DOHH2 (cell line): Measurements from ENCODE around the gene TMEM243.

Source experiments
- H3F3A ChIP-seq: fragments of 200-600 bp; sonication (generic), shearing (Covaris generic); 2 replicates; pipeline ENCODE4 v1.6.0; 2016; ENCODE audit warnings: antibody characterized with exemption, mild to moderate bottlenecking; ENCODE audit not compliant: control insufficient read depth, insufficient read depth
- H3K27ac ChIP-seq: fragments of 200-600 bp; sonication (generic); 2 replicates; pipeline ENCODE4 v1.5.1; 2014; ENCODE audit warnings: low read depth, mild to moderate bottlenecking, low read length, moderate library complexity
- H3K27me3 ChIP-seq: fragments of 200-600 bp; sonication (generic); 2 replicates; pipeline ENCODE4 v1.6.1; 2014; ENCODE audit warnings: mild to moderate bottlenecking, low read length, mixed read lengths; ENCODE audit not compliant: control insufficient read depth
- H3K36me3 ChIP-seq: fragments of 200-600 bp; sonication (generic); 2 replicates; pipeline ENCODE4 v1.6.1; 2014; ENCODE audit warnings: mild to moderate bottlenecking, low read length, moderate library complexity, mixed read lengths; ENCODE audit not compliant: control insufficient read depth
- H3K4me1 ChIP-seq: fragments of 200-600 bp; sonication (generic); 2 replicates; pipeline ENCODE4 v1.6.1; 2014; ENCODE audit warnings: mild to moderate bottlenecking, low read length, mixed read lengths; ENCODE audit not compliant: control insufficient read depth
- H3K4me2 ChIP-seq: fragments of 200-600 bp; sonication (generic); 2 replicates; pipeline ENCODE4 v1.6.0; 2014; ENCODE audit warnings: mild to moderate bottlenecking, low read length, moderate library complexity
- H3K4me3 ChIP-seq: fragments of 200-600 bp; sonication (generic); 2 replicates; pipeline ENCODE4 v1.5.1; 2014; ENCODE audit warnings: mild to moderate bottlenecking, low read length, mixed read lengths
- H3K79me2 ChIP-seq: fragments of 200-600 bp; sonication (generic); 2 replicates; pipeline ENCODE4 v1.6.1; 2014; ENCODE audit warnings: mild to moderate bottlenecking, low read length, mixed read lengths; ENCODE audit not compliant: control insufficient read depth
- H3K9me2 ChIP-seq: fragments of 200-600 bp; sonication (generic); replicated peaks from 2 replicates; pipeline ENCODE4 v1.6.1; 2014; ENCODE audit warnings: mild to moderate bottlenecking, low read length, mixed read lengths; ENCODE audit not compliant: control insufficient read depth
- H3K9me3 ChIP-seq: fragments of 200-600 bp; sonication (generic); 2 replicates; pipeline ENCODE4 v1.6.1; 2014; ENCODE audit warnings: antibody characterized with exemption, low read length, mixed read lengths; ENCODE audit not compliant: control insufficient read depth, insufficient read depth
- H4K20me1 ChIP-seq: fragments of 200-600 bp; sonication (generic); 2 replicates; pipeline ENCODE4 v1.6.0; 2014; ENCODE audit warnings: low read depth, mild to moderate bottlenecking, antibody characterized with exemption, low read length, moderate library complexity; ENCODE audit not compliant: control insufficient read depth, insufficient read depth
- EZH2phosphoT487 ChIP-seq: fragments of 200-600 bp; sonication (generic); IDR thresholded peaks from 2 replicates; pipeline ENCODE4 v1.6.1; 2017; ENCODE audit warnings: borderline replicate concordance, mild to moderate bottlenecking, antibody characterized with exemption, low read length, moderate library complexity, mixed read lengths
- TF ChIP-seq, protein P1 (sequence below): fragments of 200-600 bp; sonication (generic); IDR thresholded peaks from one replicate; pipeline ENCODE4 v1.5.1; 2014; ENCODE audit warnings: antibody characterized with exemption, mild to moderate bottlenecking, low read depth, low read length; ENCODE audit not compliant: poor library complexity, severe bottlenecking

TMEM243 gene

DNA sequence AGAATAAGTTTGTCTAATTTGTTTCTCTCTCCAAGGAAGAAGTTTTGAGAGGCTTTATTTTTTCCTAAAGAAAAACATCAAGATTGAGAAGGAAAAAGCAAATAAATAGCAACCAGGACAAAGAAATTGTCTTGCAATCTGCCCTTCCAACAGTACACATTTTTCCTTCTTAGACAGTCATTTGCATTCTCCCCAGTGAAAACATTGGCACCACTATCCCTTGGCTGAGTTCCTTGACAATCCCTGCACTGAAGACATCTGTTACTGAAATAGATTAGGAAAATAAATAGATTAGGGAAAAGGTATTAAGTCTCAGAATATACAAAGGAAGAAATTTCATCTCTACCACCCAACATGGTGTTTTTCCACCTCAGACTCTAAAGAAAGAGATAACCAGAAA, 12.2 kb upstream of the TMEM243 start:
- no peaks in the 10 kb centered on the region for H4K20me1 ChIP-seq
- no peaks in the 10 kb centered on the region for H3K36me3 ChIP-seq
- no peak overlapping the region for H3K4me3 ChIP-seq
- peaks cover 9% of the 10 kb centered on the region; the same call in 1 of the 2 replicates for H3K9me3 ChIP-seq
- no peaks in the 10 kb centered on the region for H3K9me2 ChIP-seq
- no peaks in the 10 kb centered on the region for H3F3A ChIP-seq
- TF ChIP-seq, protein P1, sequence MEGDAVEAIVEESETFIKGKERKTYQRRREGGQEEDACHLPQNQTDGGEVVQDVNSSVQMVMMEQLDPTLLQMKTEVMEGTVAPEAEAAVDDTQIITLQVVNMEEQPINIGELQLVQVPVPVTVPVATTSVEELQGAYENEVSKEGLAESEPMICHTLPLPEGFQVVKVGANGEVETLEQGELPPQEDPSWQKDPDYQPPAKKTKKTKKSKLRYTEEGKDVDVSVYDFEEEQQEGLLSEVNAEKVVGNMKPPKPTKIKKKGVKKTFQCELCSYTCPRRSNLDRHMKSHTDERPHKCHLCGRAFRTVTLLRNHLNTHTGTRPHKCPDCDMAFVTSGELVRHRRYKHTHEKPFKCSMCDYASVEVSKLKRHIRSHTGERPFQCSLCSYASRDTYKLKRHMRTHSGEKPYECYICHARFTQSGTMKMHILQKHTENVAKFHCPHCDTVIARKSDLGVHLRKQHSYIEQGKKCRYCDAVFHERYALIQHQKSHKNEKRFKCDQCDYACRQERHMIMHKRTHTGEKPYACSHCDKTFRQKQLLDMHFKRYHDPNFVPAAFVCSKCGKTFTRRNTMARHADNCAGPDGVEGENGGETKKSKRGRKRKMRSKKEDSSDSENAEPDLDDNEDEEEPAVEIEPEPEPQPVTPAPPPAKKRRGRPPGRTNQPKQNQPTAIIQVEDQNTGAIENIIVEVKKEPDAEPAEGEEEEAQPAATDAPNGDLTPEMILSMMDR = no peak
- TF ChIP-seq EZH2phosphoT487 = no peak
- H3K79me2 ChIP-seq = no peaks in the 10 kb centered on the region
- H3K27me3 ChIP-seq = no peaks in the 10 kb centered on the region
- H3K4me1 ChIP-seq = peaks cover 13% of the 10 kb centered on the region
- no peak overlapping the region for H3K4me2 ChIP-seq
- H3K27ac ChIP-seq = no peak overlapping the region

DNA sequence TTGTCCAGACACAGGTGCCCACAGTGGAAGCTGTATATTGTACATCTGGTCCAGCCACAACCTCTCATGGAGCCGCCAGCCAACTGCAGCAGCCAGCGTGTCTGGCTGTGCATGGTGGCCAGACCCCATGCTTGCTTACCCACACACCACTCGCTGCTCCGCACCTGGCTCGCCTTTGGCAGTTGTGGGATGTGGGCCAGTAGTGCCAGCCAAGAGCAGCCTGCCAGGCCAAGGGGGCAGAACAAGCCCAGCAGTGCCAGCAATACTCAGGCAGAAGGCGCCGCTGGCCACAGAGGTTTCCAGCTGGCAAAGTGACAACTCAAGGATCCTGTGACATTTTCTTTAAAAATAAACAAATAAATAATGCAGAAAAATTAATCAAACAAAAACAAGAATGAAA, 11.7 kb upstream of the TMEM243 start:
- H3K4me3 ChIP-seq = no peak overlapping the region
- no peak overlapping the region for H3K4me2 ChIP-seq
- H3K27ac ChIP-seq = no peak overlapping the region
- H3K9me3 ChIP-seq = peaks cover 9% of the 10 kb centered on the region; the same call in 1 of the 2 replicates
- H3K36me3 ChIP-seq = no peaks in the 10 kb centered on the region
- no peaks in the 10 kb centered on the region for H3K9me2 ChIP-seq
- no peaks in the 10 kb centered on the region for H3K27me3 ChIP-seq
- TF ChIP-seq, protein P1 = no peak
- TF ChIP-seq EZH2phosphoT487 = no peak
- H3F3A ChIP-seq = no peaks in the 10 kb centered on the region; the same call in 1 of the 2 replicates
- H3K79me2 ChIP-seq = no peaks in the 10 kb centered on the region
- no peaks in the 10 kb centered on the region for H4K20me1 ChIP-seq
- H3K4me1 ChIP-seq = peaks cover 13% of the 10 kb centered on the region

DNA sequence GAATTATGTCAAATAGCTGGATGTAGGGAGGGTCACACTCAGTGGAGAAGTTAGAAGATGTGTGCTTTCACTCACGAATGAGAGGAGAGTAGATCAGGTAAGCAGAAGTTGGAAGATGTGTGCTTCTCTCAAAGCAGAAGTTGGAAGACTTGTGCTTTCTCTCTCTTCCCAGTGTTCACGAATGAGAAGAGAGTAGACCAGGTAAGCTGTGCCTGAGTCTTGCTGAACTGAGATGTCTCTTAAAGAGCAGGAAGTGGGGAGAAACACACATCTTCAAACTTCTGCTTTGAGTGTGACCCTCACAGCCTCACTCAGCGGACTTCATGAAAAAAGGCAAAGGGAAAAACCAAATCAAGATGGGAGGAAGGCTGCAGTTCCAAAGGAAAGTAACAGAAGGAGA, 7.0 kb upstream of the TMEM243 start:
- Histone ChIP-seq H3K9me3 (peaks cover 9% of the 10 kb centered on the region; the same call in 1 of the 2 replicates), H3F3A (no peaks in the 10 kb centered on the region; the same call in 1 of the 2 replicates), H3K27ac (no peak overlapping the region)

More for the DNA sequence above, 7.0 kb upstream of the TMEM243 start:
- Histone ChIP-seq H3K27me3 (no peaks in the 10 kb centered on the region), H4K20me1 (no peaks in the 10 kb centered on the region), H3K9me2 (no peaks in the 10 kb centered on the region), H3K4me1 (peaks cover 15% of the 10 kb centered on the region), H3K36me3 (no peaks in the 10 kb centered on the region), H3K4me2 (peak overlapping the region; percentile 42), H3K79me2 (no peaks in the 10 kb centered on the region), H3K4me3 (peak overlapping the region; percentile 8; the same call in 1 of the 2 replicates)
- TF ChIP-seq EZH2phosphoT487 = no peak
- TF ChIP-seq, protein P1 = no peak
